ENCODE data around the gene BID.
A peak's percentile ranks its signal among the peaks of the same experiment; 100 is the strongest.

The BID gene

GRCh38 chr22:17774206-17774925 is at the start of gene BID:
Gene BID (minus strand): TSS chr22:17774469. CDS start chr22:17750116, 24,353 bp downstream.
- peak; percentile 36 to 50 for DNase-seq
- TF ChIP-seq GATA1 (IDR thresholded peaks at IDR 0.05; ENCODE audit: low read depth, low read length) (no peak), POLR2A (IDR thresholded peaks at IDR 0.05; ENCODE audit: low read length) (no peak)

- no peak for DNase-seq
- TF ChIP-seq POLR2A (IDR thresholded peaks at IDR 0.05; ENCODE audit: low read length): no peak
- no peak for TF ChIP-seq GATA1 (IDR thresholded peaks at IDR 0.05; ENCODE audit: low read depth, low read length)
Measured at GRCh38 chr22:17823964-17824363, 49.7 kb upstream of the BID start.

- no peak for DNase-seq
- no peak for TF ChIP-seq POLR2A (IDR thresholded peaks at IDR 0.05; ENCODE audit: low read length)
- no peak for TF ChIP-seq GATA1 (IDR thresholded peaks at IDR 0.05; ENCODE audit: low read depth, low read length)
Measured at GRCh38 chr22:17823226-17823625, 49.0 kb upstream of the BID start.

- DNase-seq: no peak
Measured at GRCh38 chr22:17822087-17822486, 47.8 kb upstream of the BID start.

GRCh38 chr22:17820879-17821439 is 46.7 kb upstream of the BID start:
- TF ChIP-seq POLR2A (IDR thresholded peaks at IDR 0.05; ENCODE audit: low read length) (no peak), GATA1 (IDR thresholded peaks at IDR 0.05; ENCODE audit: low read depth, low read length) (no peak)
- no peak for DNase-seq

More at GRCh38 chr22:17822087-17822486, 47.8 kb upstream of the BID start:
- TF ChIP-seq GATA1 (IDR thresholded peaks at IDR 0.05; ENCODE audit: low read depth, low read length): no peak
- TF ChIP-seq POLR2A (IDR thresholded peaks at IDR 0.05; ENCODE audit: low read length): no peak

GRCh38 chr22:17818649-17819048 is 44.4 kb upstream of the BID start:
- no peak for DNase-seq
- no peak for TF ChIP-seq GATA1 (IDR thresholded peaks at IDR 0.05; ENCODE audit: low read depth, low read length)
- TF ChIP-seq POLR2A (IDR thresholded peaks at IDR 0.05; ENCODE audit: low read length): no peak

- no peak for TF ChIP-seq GATA1 (IDR thresholded peaks at IDR 0.05; ENCODE audit: low read depth, low read length)
- DNase-seq: no peak
Measured at GRCh38 chr22:17818180-17818579, 43.9 kb upstream of the BID start.

GRCh38 chr22:17817511-17818065 is 43.3 kb upstream of the BID start:
- DNase-seq: no peak
- no peak for TF ChIP-seq GATA1 (IDR thresholded peaks at IDR 0.05; ENCODE audit: low read depth, low read length)
- no peak for TF ChIP-seq POLR2A (IDR thresholded peaks at IDR 0.05; ENCODE audit: low read length)

- DNase-seq: no peak
- TF ChIP-seq GATA1 (IDR thresholded peaks at IDR 0.05; ENCODE audit: low read depth, low read length): no peak
- no peak for TF ChIP-seq POLR2A (IDR thresholded peaks at IDR 0.05; ENCODE audit: low read length)
Measured at GRCh38 chr22:17817079-17817478, 42.8 kb upstream of the BID start.

- no peak for DNase-seq
- no peak for TF ChIP-seq GATA1 (IDR thresholded peaks at IDR 0.05; ENCODE audit: low read depth, low read length)
- TF ChIP-seq POLR2A (IDR thresholded peaks at IDR 0.05; ENCODE audit: low read length): no peak
Measured at GRCh38 chr22:17816649-17817048, 42.4 kb upstream of the BID start.

- TF ChIP-seq POLR2A (IDR thresholded peaks at IDR 0.05; ENCODE audit: low read length): no peak
- no peak for TF ChIP-seq GATA1 (IDR thresholded peaks at IDR 0.05; ENCODE audit: low read depth, low read length)
- DNase-seq: no peak
Measured at GRCh38 chr22:17815703-17816254, 41.5 kb upstream of the BID start.

- TF ChIP-seq POLR2A (IDR thresholded peaks at IDR 0.05; ENCODE audit: low read length) (no peak), GATA1 (IDR thresholded peaks at IDR 0.05; ENCODE audit: low read depth, low read length) (no peak)
- DNase-seq: no peak
Measured at GRCh38 chr22:17814830-17815229, 40.6 kb upstream of the BID start.

- no peak for TF ChIP-seq GATA1 (IDR thresholded peaks at IDR 0.05; ENCODE audit: low read depth, low read length)
- TF ChIP-seq POLR2A (IDR thresholded peaks at IDR 0.05; ENCODE audit: low read length): no peak
- DNase-seq: no peak
Measured at GRCh38 chr22:17814084-17814483, 39.8 kb upstream of the BID start.

- no peak for DNase-seq
- no peak for TF ChIP-seq GATA1 (IDR thresholded peaks at IDR 0.05; ENCODE audit: low read depth, low read length)
- no peak for TF ChIP-seq POLR2A (IDR thresholded peaks at IDR 0.05; ENCODE audit: low read length)
Measured at GRCh38 chr22:17811119-17811518, 36.9 kb upstream of the BID start.
